Caco-2 (cell line): ENCODE measurements around the gene MEOX1. TPM values are rescaled to one million over a fixed set of nuclear protein-coding genes. Genes with fewer than 3 reads are reported as not detected.
A peak's percentile ranks its signal among the peaks of the same experiment; 100 is the strongest.

Source experiments
- BruUV-seq: library from RNA; stranded (reverse); fragments of 400-500 nt; replicated peaks from 2 replicates; lab custom pipeline; 2021; lab: Mats Ljungman, UMichigan
- CTCF ChIA-PET: fragments of 300-600 bp; sonication (Branson Sonifier 250); formaldehyde crosslinking; loops from one replicate; lab custom pipeline; 2022; ENCODE audit warnings: antibody characterized with exemption; lab: Charles Lee
- POLR2A ChIA-PET: fragments of 300-600 bp; sonication (Branson Sonifier 250); formaldehyde crosslinking; loops from one replicate; lab custom pipeline; 2022; ENCODE audit warnings: antibody characterized with exemption; lab: Charles Lee
- DNase-seq, 2 experiments: peaks; one replicate each; pipeline versions ENCODE4 v3.0.0 to v3.0.0-alpha.2; 2020 to 2022
- H3K27me3 ChIP-seq: replicated peaks from 2 replicates; pipeline ENCODE4 v1.6.0; 2011; ENCODE audit warnings: low read length; ENCODE audit not compliant: control insufficient read depth, insufficient read depth
- H3K36me3 ChIP-seq: 2 replicates; pipeline ENCODE4 v1.5.1; 2011; ENCODE audit warnings: low read length; ENCODE audit not compliant: control insufficient read depth, insufficient read depth
- H3K4me1 ChIP-seq: fragments of 250-450 bp; sonication (Bioruptor Pico); 2 replicates; pipeline ENCODE4 v1.5.1; 2020; ENCODE audit warnings: mild to moderate bottlenecking
- H3K4me3 ChIP-seq: 2 replicates; pipeline ENCODE4 v1.5.1; 2011; ENCODE audit warnings: low read depth, mild to moderate bottlenecking, control low read depth, low read length
- H3K9me3 ChIP-seq: fragments of 250-450 bp; sonication (Bioruptor Pico); 2 replicates; pipeline ENCODE4 v1.5.1; 2020; ENCODE audit warnings: mild to moderate bottlenecking, moderate library complexity
- H3K27ac Mint-ChIP-seq: one replicate; pipeline ENCODE4 v1.8.0; 2022; ENCODE audit warnings: mixed read lengths; ENCODE audit not compliant: unreplicated experiment
- H3K27me3 Mint-ChIP-seq: one replicate; pipeline ENCODE4 v1.8.0; 2022; ENCODE audit warnings: mixed read lengths; ENCODE audit not compliant: insufficient read depth, unreplicated experiment
- H3K36me3 Mint-ChIP-seq: one replicate; pipeline ENCODE4 v1.8.0; 2022; ENCODE audit warnings: mild to moderate bottlenecking, mixed read lengths; ENCODE audit not compliant: insufficient read depth, unreplicated experiment
- H3K4me1 Mint-ChIP-seq: one replicate; pipeline ENCODE4 v1.8.0; 2022; ENCODE audit warnings: low read depth, mixed read lengths; ENCODE audit not compliant: unreplicated experiment
- H3K4me3 Mint-ChIP-seq: one replicate; pipeline ENCODE4 v1.8.0; 2022; ENCODE audit warnings: mild to moderate bottlenecking, moderate library complexity, mixed read lengths; ENCODE audit not compliant: unreplicated experiment
- H3K9me3 Mint-ChIP-seq: one replicate; pipeline ENCODE4 v1.8.0; 2022; ENCODE audit warnings: mixed read lengths; ENCODE audit not compliant: unreplicated experiment
- CTCF ChIP-seq, 2 experiments: fragments of 200-600 bp in 1 of 2; IDR thresholded peaks; 1 replicate in 1 of 2; 2 replicates in 1 of 2; pipeline versions ENCODE4 v1.5.1 to v1.8.0; 2011 to 2022; ENCODE audit warnings: antibody characterized with exemption in 1 of 2, control low read depth in 1 of 2, inconsistent platforms in 1 of 2, low read depth in 1 of 2, low read length in 1 of 2, mild to moderate bottlenecking in 1 of 2, moderate library complexity in 1 of 2; ENCODE audit not compliant: insufficient read depth in 1 of 2, severe bottlenecking in 1 of 2, unreplicated experiment in 1 of 2
- intact Hi-C: fragments of 100-400 bp; cut with micrococcal nuclease; formaldehyde crosslinking; loops from one replicate; pipeline ENCODE4 v1.10.0; 2022; ENCODE audit not compliant: unreplicated experiment
- total RNA-seq: library from RNA; stranded (reverse); gene quantifications from 2 replicates; pipeline ENCODE4 v1.2.3, GENCODE V29; 2022

MEOX1 gene
- total RNA-seq, 1 experiment from 2014 or later, result 1.7 TPM

GRCh38 chr17:43634591-43635125 lies 27.1 kb downstream of the MEOX1 start:
- ChIA-PET CTCF (interaction anchor here (0.8 to 1.0 kb wide), 2 partner anchors 39 to 57 kb away, joined by 3 read pairs; no protein-coding TSS in a partner anchor), POLR2A (no interaction called here)
- DNase-seq, result no peak
- no peaks in the 10 kb centered on the region for H3K9me3 Mint-ChIP-seq
- Histone ChIP-seq H3K9me3 (no peaks in the 10 kb centered on the region), H3K4me3 (no peak overlapping the region), H3K4me1 (peaks cover 47% of the 10 kb centered on the region), H3K27me3 (no peaks in the 10 kb centered on the region), H3K36me3 (no peaks in the 10 kb centered on the region)
- TF ChIP-seq CTCF (IDR thresholded peaks at IDR 0.05; ENCODE audit: insufficient read depth in 1 of 2, low read depth in 1 of 2, low read length in 1 of 2, severe bottlenecking in 1 of 2, unreplicated experiment in 1 of 2), result no peak
- H3K27me3 Mint-ChIP-seq, result no peaks in the 10 kb centered on the region
- H3K4me1 Mint-ChIP-seq, result peaks cover 33% of the 10 kb centered on the region
- H3K36me3 Mint-ChIP-seq, result no peaks in the 10 kb centered on the region
- no TSS peak for BruUV-seq
- intact Hi-C loops, result no loop called here
- no peak overlapping the region for H3K4me3 Mint-ChIP-seq
- no peak overlapping the region for H3K27ac Mint-ChIP-seq

GRCh38 chr17:43632221-43632620 lies 29.5 kb downstream of the MEOX1 start:
- no TSS peak for BruUV-seq
- Mint-ChIP-seq H3K4me3 (no peak overlapping the region), H3K4me1 (peaks cover 46% of the 10 kb centered on the region), H3K9me3 (no peaks in the 10 kb centered on the region), H3K27ac (peak overlapping the region; percentile 46), H3K36me3 (no peaks in the 10 kb centered on the region), H3K27me3 (no peaks in the 10 kb centered on the region)
- ChIA-PET POLR2A (no interaction called here), CTCF (no interaction called here)
- Histone ChIP-seq H3K36me3 (no peaks in the 10 kb centered on the region), H3K4me3 (no peak overlapping the region), H3K27me3 (no peaks in the 10 kb centered on the region), H3K4me1 (peaks cover 66% of the 10 kb centered on the region), H3K9me3 (no peaks in the 10 kb centered on the region)
- DNase-seq, result no peak
- no peak for TF ChIP-seq CTCF (IDR thresholded peaks at IDR 0.05; ENCODE audit: insufficient read depth in 1 of 2, low read depth in 1 of 2, low read length in 1 of 2, severe bottlenecking in 1 of 2, unreplicated experiment in 1 of 2)
- intact Hi-C loops, result no loop called here

GRCh38 chr17:43631429-43631828 lies 30.3 kb downstream of the MEOX1 start:
- Mint-ChIP-seq H3K9me3 (no peaks in the 10 kb centered on the region), H3K4me1 (peaks cover 46% of the 10 kb centered on the region), H3K4me3 (no peak overlapping the region), H3K27me3 (no peaks in the 10 kb centered on the region), H3K36me3 (no peaks in the 10 kb centered on the region), H3K27ac (no peak overlapping the region)
- intact Hi-C loops, result no loop called here
- H3K36me3 ChIP-seq, result no peaks in the 10 kb centered on the region
- H3K4me1 ChIP-seq, result peaks cover 74% of the 10 kb centered on the region
- no TSS peak for BruUV-seq
- H3K27me3 ChIP-seq, result no peaks in the 10 kb centered on the region
- no peak for DNase-seq
- POLR2A ChIA-PET, result no interaction called here
- no peak for TF ChIP-seq CTCF (IDR thresholded peaks at IDR 0.05; ENCODE audit: insufficient read depth in 1 of 2, low read depth in 1 of 2, low read length in 1 of 2, severe bottlenecking in 1 of 2, unreplicated experiment in 1 of 2)
- H3K4me3 ChIP-seq, result no peak overlapping the region
- CTCF ChIA-PET, result no interaction called here
- no peaks in the 10 kb centered on the region for H3K9me3 ChIP-seq
